GM12874 (cell line): ENCODE measurements around the gene NELL1.

ENCODE experiments used
- TF ChIP-seq, protein P1 (sequence below): IDR thresholded peaks from 2 replicates; pipeline ENCODE4 v1.5.1; 2011; ENCODE audit warnings: low read depth, mild to moderate bottlenecking, control low read depth, low read length, moderate library complexity; ENCODE audit not compliant: insufficient read depth

Gene NELL1

GRCh38 chr11:21474529-21474928 lies 805.1 kb downstream of the NELL1 start:
- TF ChIP-seq, protein P1, sequence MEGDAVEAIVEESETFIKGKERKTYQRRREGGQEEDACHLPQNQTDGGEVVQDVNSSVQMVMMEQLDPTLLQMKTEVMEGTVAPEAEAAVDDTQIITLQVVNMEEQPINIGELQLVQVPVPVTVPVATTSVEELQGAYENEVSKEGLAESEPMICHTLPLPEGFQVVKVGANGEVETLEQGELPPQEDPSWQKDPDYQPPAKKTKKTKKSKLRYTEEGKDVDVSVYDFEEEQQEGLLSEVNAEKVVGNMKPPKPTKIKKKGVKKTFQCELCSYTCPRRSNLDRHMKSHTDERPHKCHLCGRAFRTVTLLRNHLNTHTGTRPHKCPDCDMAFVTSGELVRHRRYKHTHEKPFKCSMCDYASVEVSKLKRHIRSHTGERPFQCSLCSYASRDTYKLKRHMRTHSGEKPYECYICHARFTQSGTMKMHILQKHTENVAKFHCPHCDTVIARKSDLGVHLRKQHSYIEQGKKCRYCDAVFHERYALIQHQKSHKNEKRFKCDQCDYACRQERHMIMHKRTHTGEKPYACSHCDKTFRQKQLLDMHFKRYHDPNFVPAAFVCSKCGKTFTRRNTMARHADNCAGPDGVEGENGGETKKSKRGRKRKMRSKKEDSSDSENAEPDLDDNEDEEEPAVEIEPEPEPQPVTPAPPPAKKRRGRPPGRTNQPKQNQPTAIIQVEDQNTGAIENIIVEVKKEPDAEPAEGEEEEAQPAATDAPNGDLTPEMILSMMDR, result no peak

GRCh38 chr11:21475276-21475675 lies 805.9 kb downstream of the NELL1 start:
- TF ChIP-seq, protein P1, result no peak

GRCh38 chr11:21476588-21476987 lies 807.2 kb downstream of the NELL1 start:
- TF ChIP-seq, protein P1, result no peak

DNA sequence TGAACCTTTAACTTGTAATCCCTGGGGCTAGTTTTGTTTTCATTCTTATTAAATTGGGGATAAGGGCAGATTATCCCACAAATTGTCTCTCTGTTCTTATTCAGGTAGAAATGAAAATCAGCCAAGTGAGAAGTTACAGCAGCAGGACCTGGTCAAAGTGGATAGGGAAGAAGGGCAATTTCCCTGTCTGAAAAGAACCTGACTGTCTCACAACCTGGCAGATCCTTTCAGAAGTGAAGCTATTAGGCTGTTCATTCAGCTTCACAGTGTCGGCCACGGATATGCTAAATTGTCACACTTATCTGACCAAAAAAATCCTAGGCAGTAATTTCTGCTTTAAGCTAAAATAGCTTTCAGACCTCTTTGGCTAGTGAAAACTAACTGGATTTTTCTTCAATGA lies 810.9 kb downstream of the NELL1 start:
- TF ChIP-seq, protein P1, result no peak

GRCh38 chr11:21481255-21481654 lies 811.9 kb downstream of the NELL1 start:
- TF ChIP-seq, protein P1, result no peak

- TF ChIP-seq, protein P1, result no peak
These were observed 814.7 kb downstream of the NELL1 start for GRCh38 chr11:21484039-21484438.

GRCh38 chr11:21485006-21485405 lies 815.6 kb downstream of the NELL1 start:
- TF ChIP-seq, protein P1, result no peak

DNA sequence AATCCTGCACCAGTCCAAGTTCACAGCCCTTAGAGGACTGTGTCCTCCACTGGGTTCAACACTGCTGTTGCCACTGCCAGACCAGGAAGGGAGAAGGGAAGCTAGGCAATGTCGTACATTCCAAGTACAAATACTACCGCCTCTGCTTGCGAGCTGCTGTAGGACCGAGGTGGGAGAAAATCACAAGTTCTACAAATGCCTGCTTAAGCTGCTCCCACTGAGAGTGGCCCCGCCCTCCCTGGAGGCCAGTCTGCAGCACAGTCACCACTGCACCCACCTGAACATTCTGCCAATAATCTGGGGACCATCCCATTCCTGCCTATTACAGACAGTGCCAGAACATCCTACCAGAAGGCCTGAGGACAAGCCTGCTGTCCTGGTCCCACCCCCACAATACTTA lies 816.0 kb downstream of the NELL1 start:
- TF ChIP-seq, protein P1, result no peak
